ENCODE measurements around the gene ENTPD7.

ENTPD7 gene

GRCh38 chr10:99732033-99732842 lies 72.9 kb downstream of the ENTPD7 start, which contains the start of the genes COX15 and CUTC (continued):
- TF ChIP-seq REST (tag by site-specific recombination; IDR thresholded peaks at IDR 0.05) (no peak), ZNF561 (tag by site-specific recombination; IDR thresholded peaks at IDR 0.05; ENCODE audit: borderline replicate concordance) (no peak; the same call in 1 of the 2 replicates), ZNF416 (tag by site-specific recombination; IDR thresholded peaks at IDR 0.05) (no peak), ZNF629 (tag by site-specific recombination; IDR thresholded peaks at IDR 0.05) (no peak; the same call in none of the 2 replicates), OSR2 (tag by site-specific recombination; IDR thresholded peaks at IDR 0.05) (no peak), ZNF37A (tag by site-specific recombination; IDR thresholded peaks at IDR 0.05) (no peak), GLI4 (tag by site-specific recombination; IDR thresholded peaks at IDR 0.05) (no peak), ZNF670 (tag by site-specific recombination; IDR thresholded peaks at IDR 0.05; ENCODE audit: low read depth) (no peak), ZNF391 (tag by site-specific recombination; IDR thresholded peaks at IDR 0.05; ENCODE audit: borderline replicate concordance, low read depth) (no peak), ZNF785 (tag by site-specific recombination; IDR thresholded peaks at IDR 0.05) (no peak), KLF1 (tag by site-specific recombination; IDR thresholded peaks at IDR 0.05) (peak; percentile 61; the same call in 1 of the 2 replicates), MEIS1 (CRISPR knock-in tag; IDR thresholded peaks at IDR 0.05; ENCODE audit: borderline replicate concordance) (no peak), ZNF335 (tag by site-specific recombination; conservative IDR thresholded peaks at IDR 0.05) (peak; percentile 79; the same call in 1 of the 2 replicates), SP7 (tag by site-specific recombination; IDR thresholded peaks at IDR 0.05) (peak; percentile 42; the same call in 1 of the 2 replicates), ZNF394 (tag by site-specific recombination; IDR thresholded peaks at IDR 0.05; ENCODE audit: borderline replicate concordance) (peak; percentile 19; the same call in 1 of the 2 replicates), ZNF24 (tag by site-specific recombination; IDR thresholded peaks at IDR 0.05) (no peak), ZNF701 (tag by site-specific recombination; IDR thresholded peaks at IDR 0.05) (no peak), ZNF692 (tag by site-specific recombination; IDR thresholded peaks at IDR 0.05) (peak; percentile 15; the same call in 1 of the 2 replicates), ZFHX2 (tag by site-specific recombination; conservative IDR thresholded peaks at IDR 0.05) (peak; percentile 88), ZNF19 (tag by site-specific recombination; IDR thresholded peaks at IDR 0.05; ENCODE audit: low read depth) (no peak), ZBTB11 (tag by site-specific recombination; conservative IDR thresholded peaks at IDR 0.05; ENCODE audit: low read depth) (peak; percentile 95), ZNF792 (tag by site-specific recombination; IDR thresholded peaks at IDR 0.05) (no peak), ZNF311 (tag by site-specific recombination; IDR thresholded peaks at IDR 0.05; ENCODE audit: borderline replicate concordance) (no peak), REPIN1 (tag by site-specific recombination; IDR thresholded peaks at IDR 0.05; ENCODE audit: low read depth) (no peak), CTCF (tag by site-specific recombination; IDR thresholded peaks at IDR 0.05) (peak; percentile 84), ZNF132 (tag by site-specific recombination; IDR thresholded peaks at IDR 0.05; ENCODE audit: borderline replicate concordance) (no peak), ZNF791 (tag by site-specific recombination; IDR thresholded peaks at IDR 0.05) (no peak), ZNF16 (tag by site-specific recombination; IDR thresholded peaks at IDR 0.05; ENCODE audit: low read depth) (no peak), ZNF843 (tag by site-specific recombination; IDR thresholded peaks at IDR 0.05) (no peak)

Data from HEK293 (cell line).